HEK293 (cell line): ENCODE measurements around the gene EHD3.

Experiments
- CTCF ChIA-PET: fragments of 350-600 bp; formaldehyde crosslinking; extraction: SDS; loops from one replicate; lab custom pipeline; 2021; ENCODE audit warnings: antibody characterized with exemption; lab: Yijun Ruan, JAX
- POLR2A ChIA-PET: fragments of 300-600 bp; formaldehyde crosslinking; extraction: SDS; loops from one replicate; lab custom pipeline; 2020; ENCODE audit warnings: antibody characterized with exemption, inconsistent platforms; lab: Yijun Ruan, JAX
- H3K27ac ChIP-seq: fragments of 200-500 bp; sonication (Bioruptor generic); 2 replicates; pipeline ENCODE4 v1.5.1; 2014; ENCODE audit warnings: low read depth, low read length, control low read depth, inconsistent platforms; ENCODE audit errors: extremely low read depth
- H3K36me3 ChIP-seq, 2 experiments: fragments of 200-500 bp in 1 of 2; sonication (Bioruptor generic) in 1 of 2; 1 replicate in 1 of 2; 2 replicates in 1 of 2; pipeline ENCODE4 v1.5.1; 2014 to 2017; ENCODE audit warnings: inconsistent platforms in 2 of 2, low read length in 2 of 2; ENCODE audit not compliant: control insufficient read depth in 2 of 2, insufficient read depth in 1 of 2
- H3K4me1 ChIP-seq: fragments of 200-500 bp; sonication (Bioruptor generic); 2 replicates; pipeline ENCODE4 v1.5.1; 2014; ENCODE audit warnings: mild to moderate bottlenecking, low read length, inconsistent platforms; ENCODE audit not compliant: control insufficient read depth, insufficient read depth
- H3K4me3 ChIP-seq: 2 replicates; pipeline ENCODE4 v1.5.1; 2011; ENCODE audit warnings: low read depth, mild to moderate bottlenecking, control low read depth, low read length, moderate library complexity
- H3K9me3 ChIP-seq: fragments of 200-500 bp; sonication (Bioruptor generic); 2 replicates; pipeline ENCODE4 v1.5.1; 2014; ENCODE audit warnings: low read depth, low read length, inconsistent platforms; ENCODE audit not compliant: control insufficient read depth, insufficient read depth
- KLF16 ChIP-seq: fragments of 450-650 bp; formaldehyde crosslinking; IDR thresholded peaks from 2 replicates; pipeline ENCODE4 v1.5.1; 2017; ENCODE audit warnings: missing biosample characterization, missing genetic modification characterization
- RBAK ChIP-seq: fragments of 450-650 bp; formaldehyde crosslinking; IDR thresholded peaks from 2 replicates; pipeline ENCODE4 v1.5.1; 2016; ENCODE audit warnings: missing biosample characterization, missing genetic modification characterization
- TRIM28 ChIP-seq: IDR thresholded peaks from 2 replicates; pipeline ENCODE4 v1.6.1; 2011; ENCODE audit warnings: low read length, control low read depth, borderline replicate concordance
- YY2 ChIP-seq: fragments of 450-650 bp; formaldehyde crosslinking; IDR thresholded peaks from 2 replicates; pipeline ENCODE4 v1.5.1; 2016; ENCODE audit warnings: missing biosample characterization, missing genetic modification characterization
- ZBTB44 ChIP-seq: fragments of 450-650 bp; IDR thresholded peaks from 2 replicates; pipeline ENCODE4 v1.5.1; 2018; ENCODE audit warnings: missing biosample characterization, mild to moderate bottlenecking, missing genetic modification characterization
- ZBTB8A ChIP-seq: fragments of 450-650 bp; formaldehyde crosslinking; IDR thresholded peaks from 2 replicates; pipeline ENCODE4 v1.5.1; 2016; ENCODE audit warnings: missing biosample characterization, missing genetic modification characterization
- ZNF175 ChIP-seq: fragments of 450-650 bp; formaldehyde crosslinking; IDR thresholded peaks from 2 replicates; pipeline ENCODE4 v1.5.1; 2016; ENCODE audit warnings: missing biosample characterization, missing genetic modification characterization
- ZNF23 ChIP-seq: fragments of 450-650 bp; formaldehyde crosslinking; IDR thresholded peaks from 2 replicates; pipeline ENCODE4 v1.5.1; 2016; ENCODE audit warnings: missing biosample characterization, missing genetic modification characterization, borderline replicate concordance
- ZNF26 ChIP-seq: fragments of 450-650 bp; formaldehyde crosslinking; IDR thresholded peaks from 2 replicates; pipeline ENCODE4 v1.5.1; 2016; ENCODE audit warnings: missing biosample characterization, missing genetic modification characterization
- ZNF266 ChIP-seq: fragments of 450-650 bp; formaldehyde crosslinking; IDR thresholded peaks from 2 replicates; pipeline ENCODE4 v1.5.1; 2016; ENCODE audit warnings: missing biosample characterization, missing genetic modification characterization, low read depth
- ZNF311 ChIP-seq: fragments of 450-650 bp; formaldehyde crosslinking; IDR thresholded peaks from 2 replicates; pipeline ENCODE4 v1.5.1; 2017; ENCODE audit warnings: missing biosample characterization, missing genetic modification characterization, borderline replicate concordance
- ZNF324 ChIP-seq: fragments of 450-650 bp; formaldehyde crosslinking; IDR thresholded peaks from 2 replicates; pipeline ENCODE4 v1.5.1; 2016; ENCODE audit warnings: missing biosample characterization, missing genetic modification characterization
- ZNF354C ChIP-seq: fragments of 450-650 bp; formaldehyde crosslinking; IDR thresholded peaks from 2 replicates; pipeline ENCODE4 v1.5.1; 2016; ENCODE audit warnings: missing biosample characterization, missing genetic modification characterization, low read depth, borderline replicate concordance
- ZNF629 ChIP-seq: fragments of 450-650 bp; formaldehyde crosslinking; IDR thresholded peaks from 2 replicates; pipeline ENCODE4 v1.5.1; 2017; ENCODE audit warnings: missing biosample characterization, missing genetic modification characterization
- ZNF660 ChIP-seq: fragments of 450-650 bp; IDR thresholded peaks from 2 replicates; pipeline ENCODE4 v1.5.1; 2018; ENCODE audit warnings: missing biosample characterization, mild to moderate bottlenecking, missing genetic modification characterization
- ZNF664 ChIP-seq: fragments of 450-650 bp; formaldehyde crosslinking; IDR thresholded peaks from 2 replicates; pipeline ENCODE4 v1.5.1; 2016; ENCODE audit warnings: missing biosample characterization, missing genetic modification characterization
- ZNF670 ChIP-seq: fragments of 450-650 bp; formaldehyde crosslinking; IDR thresholded peaks from 2 replicates; pipeline ENCODE4 v1.5.1; 2016; ENCODE audit warnings: missing biosample characterization, missing genetic modification characterization, low read depth
- ZSCAN23 ChIP-seq: fragments of 450-650 bp; formaldehyde crosslinking; IDR thresholded peaks from 2 replicates; pipeline ENCODE4 v1.5.1; 2016; ENCODE audit warnings: missing biosample characterization, missing genetic modification characterization
- TF ChIP-seq, protein P1 (sequence below): fragments of 450-650 bp; formaldehyde crosslinking; IDR thresholded peaks from 2 replicates; pipeline ENCODE4; 2016; ENCODE audit warnings: missing biosample characterization, missing genetic modification characterization
- TF ChIP-seq, protein P2 (sequence below): fragments of 450-650 bp; formaldehyde crosslinking; optimal IDR thresholded peaks from 2 replicates; pipeline ENCODE3; 2016; ENCODE audit warnings: missing biosample characterization, mild to moderate bottlenecking, missing genetic modification characterization

EHD3 gene

GRCh38 chr2:31263636-31264190 lies 29.8 kb downstream of the EHD3 start:
- TF ChIP-seq ZNF175 (tag by site-specific recombination), result no peak
- Histone ChIP-seq H3K4me1 (no peaks in the 10 kb centered on the region), H3K9me3 (no peaks in the 10 kb centered on the region), H3K27ac (no peak overlapping the region), H3K36me3 (peaks cover 0 to 30% of the 10 kb centered on the region in 2 experiments; a peak in 1 of 3 replicates), H3K4me3 (no peak overlapping the region)
- POLR2A ChIA-PET, result no interaction called here
- CTCF ChIA-PET, result interaction anchor here (0.7 kb wide), 1 partner anchor 30 kb away, joined by 3 read pairs; the partner anchor contains the start of gene EHD3

- Histone ChIP-seq H3K27ac (no peak overlapping the region), H3K4me3 (no peak overlapping the region), H3K36me3 (peaks cover 0 to 30% of the 10 kb centered on the region in 2 experiments; a peak in 1 of 3 replicates), H3K4me1 (no peaks in the 10 kb centered on the region), H3K9me3 (no peaks in the 10 kb centered on the region)
- ChIA-PET CTCF (no interaction called here), POLR2A (no interaction called here)
- no peak for TF ChIP-seq ZNF354C (tag by site-specific recombination)
- no peak for TF ChIP-seq YY2 (tag by site-specific recombination)
- no peak for TF ChIP-seq ZNF311 (tag by site-specific recombination)
- no peak for TF ChIP-seq ZNF664
- TF ChIP-seq RBAK (tag by site-specific recombination), result no peak
- TF ChIP-seq ZBTB44 (tag by site-specific recombination), result no peak
- TF ChIP-seq ZBTB8A, result no peak
- TF ChIP-seq ZNF670 (tag by site-specific recombination), result no peak
- no peak for TF ChIP-seq ZNF629 (tag by site-specific recombination)
- no peak for TF ChIP-seq ZNF660 (tag by site-specific recombination)
- TF ChIP-seq KLF16 (tag by site-specific recombination), result no peak
- TF ChIP-seq, protein P1, sequence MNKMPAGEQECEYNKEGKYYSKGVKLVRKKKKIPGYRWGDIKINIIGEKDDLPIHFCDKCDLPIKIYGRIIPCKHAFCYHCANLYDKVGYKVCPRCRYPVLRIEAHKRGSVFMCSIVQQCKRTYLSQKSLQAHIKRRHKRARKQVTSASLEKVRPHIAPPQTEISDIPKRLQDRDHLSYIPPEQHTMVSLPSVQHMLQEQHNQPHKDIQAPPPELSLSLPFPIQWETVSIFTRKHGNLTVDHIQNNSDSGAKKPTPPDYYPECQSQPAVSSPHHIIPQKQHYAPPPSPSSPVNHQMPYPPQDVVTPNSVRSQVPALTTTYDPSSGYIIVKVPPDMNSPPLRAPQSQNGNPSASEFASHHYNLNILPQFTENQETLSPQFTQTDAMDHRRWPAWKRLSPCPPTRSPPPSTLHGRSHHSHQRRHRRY (tag by site-specific recombination), result no peak
- TF ChIP-seq ZSCAN23 (tag by site-specific recombination), result no peak
- TF ChIP-seq, protein P2, sequence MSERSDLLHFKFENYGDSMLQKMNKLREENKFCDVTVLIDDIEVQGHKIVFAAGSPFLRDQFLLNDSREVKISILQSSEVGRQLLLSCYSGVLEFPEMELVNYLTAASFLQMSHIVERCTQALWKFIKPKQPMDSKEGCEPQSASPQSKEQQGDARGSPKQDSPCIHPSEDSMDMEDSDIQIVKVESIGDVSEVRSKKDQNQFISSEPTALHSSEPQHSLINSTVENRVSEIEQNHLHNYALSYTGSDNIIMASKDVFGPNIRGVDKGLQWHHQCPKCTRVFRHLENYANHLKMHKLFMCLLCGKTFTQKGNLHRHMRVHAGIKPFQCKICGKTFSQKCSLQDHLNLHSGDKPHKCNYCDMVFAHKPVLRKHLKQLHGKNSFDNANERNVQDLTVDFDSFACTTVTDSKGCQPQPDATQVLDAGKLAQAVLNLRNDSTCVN (tag by site-specific recombination), result no peak
- no peak for TF ChIP-seq TRIM28
- TF ChIP-seq ZNF26 (tag by site-specific recombination), result no peak
- no peak for TF ChIP-seq ZNF266 (tag by site-specific recombination)
- TF ChIP-seq ZNF23 (tag by site-specific recombination), result no peak
- TF ChIP-seq ZNF324 (tag by site-specific recombination), result no peak
Observed at GRCh38 chr2:31265234-31265633, 31.3 kb downstream of the EHD3 start.
